ENCODE measurements around the gene MYPN.

The MYPN gene

DNA sequence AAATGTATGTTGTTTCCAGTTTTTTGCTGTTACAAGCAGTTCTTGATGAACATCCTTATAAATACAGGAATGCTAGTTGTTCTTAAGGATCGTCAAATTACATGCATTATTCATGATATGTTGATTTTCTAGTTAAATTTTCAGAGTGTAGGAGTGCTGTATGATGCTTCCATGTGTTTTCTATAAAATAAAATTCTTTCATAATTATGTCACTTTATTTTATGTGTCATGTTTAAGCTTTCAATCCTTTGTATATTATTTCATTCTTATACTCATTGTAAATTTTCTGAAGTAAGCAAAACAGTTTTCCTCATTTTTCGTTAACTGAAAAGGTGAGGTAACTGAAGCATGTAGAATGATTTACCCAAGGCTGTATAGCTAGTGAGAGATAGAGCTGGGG is 16.8 kb upstream of the MYPN start:
- DNase-seq = no peak

DNA sequence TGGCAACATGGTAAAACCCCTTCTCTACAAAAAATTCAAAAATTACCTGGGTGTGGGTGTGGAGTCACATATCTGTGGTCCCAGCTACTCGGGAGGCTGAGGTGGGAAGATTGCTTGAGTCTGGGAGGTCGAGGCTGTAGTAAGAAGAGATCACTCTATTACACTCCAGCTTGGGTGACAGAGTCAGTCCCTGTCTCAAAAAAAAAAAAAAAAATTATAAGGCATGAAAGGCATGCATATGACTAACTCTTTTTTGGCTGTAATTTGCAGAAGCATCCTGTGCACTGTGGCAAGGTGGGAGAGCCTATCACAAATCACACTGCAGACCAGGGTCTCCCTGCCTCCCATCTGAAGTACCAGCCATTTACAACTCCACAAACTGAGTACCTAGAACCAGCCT is 14.1 kb upstream of the MYPN start:
- DNase-seq = no peak

DNA sequence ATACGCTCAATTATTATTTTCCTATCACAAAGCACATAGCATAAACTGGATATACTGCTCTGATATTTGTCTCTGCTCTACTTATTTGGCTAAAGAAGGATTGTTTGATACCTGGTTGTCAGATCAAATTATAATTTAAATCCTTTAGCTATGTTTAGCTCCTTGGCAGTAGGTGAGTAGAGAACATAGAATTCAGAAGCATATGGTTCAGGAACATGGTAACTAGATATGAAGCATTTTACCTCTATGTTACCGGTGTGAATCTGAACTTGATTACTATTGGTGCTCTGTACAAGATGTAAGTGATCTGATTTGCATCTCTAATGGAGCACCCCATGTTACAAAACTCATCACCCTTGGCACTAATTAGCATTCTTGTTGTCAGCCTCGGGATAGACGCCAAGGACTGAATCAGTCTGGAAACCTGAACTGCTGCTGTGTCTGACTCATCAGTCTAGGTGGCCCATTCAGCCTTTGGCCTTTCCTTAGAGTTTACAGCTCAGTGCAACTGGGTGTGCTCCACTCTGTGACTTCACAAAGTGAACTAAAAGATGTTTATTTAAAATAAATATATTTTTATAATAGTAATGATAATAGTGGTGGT is 12.3 kb upstream of the MYPN start:
- peak; percentile 13 for DNase-seq

DNA sequence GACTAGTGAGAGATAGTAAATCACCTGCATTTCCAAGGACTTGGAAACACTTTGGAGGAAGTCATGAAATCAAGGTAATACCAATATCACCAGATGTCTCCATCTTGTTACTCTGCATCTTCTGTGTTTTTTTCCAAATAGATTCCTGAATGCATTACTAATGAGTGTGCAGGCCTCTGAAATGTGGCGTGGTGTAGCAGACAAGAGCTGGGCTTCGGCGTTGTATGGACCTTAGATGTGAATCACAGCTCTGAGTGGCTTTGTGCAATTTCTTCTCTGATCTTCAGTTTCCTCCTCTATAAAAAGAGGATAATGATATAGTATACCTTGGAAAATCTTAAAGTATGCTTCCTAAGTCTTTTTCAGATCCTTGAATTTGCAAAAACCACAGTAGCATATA is 9.6 kb upstream of the MYPN start:
- DNase-seq = no peak

DNA sequence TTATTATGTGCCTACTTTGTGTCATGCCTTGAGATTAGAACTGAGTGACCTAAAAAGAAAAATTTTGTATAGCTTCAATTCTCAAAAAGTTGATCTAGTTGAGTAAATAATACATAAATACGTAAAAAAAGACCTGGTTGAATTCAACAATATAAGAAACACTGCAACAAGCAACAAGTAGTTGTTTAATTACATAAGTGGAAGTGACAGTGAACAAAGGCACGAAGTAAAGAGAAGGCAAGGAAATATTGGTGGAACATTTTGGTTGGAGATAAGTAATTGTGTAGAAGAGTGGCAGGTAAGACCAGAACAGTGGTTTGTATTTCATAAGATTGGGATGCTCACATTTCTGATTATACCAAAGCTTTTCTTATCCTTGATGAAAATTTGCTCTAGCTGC is 8.2 kb upstream of the MYPN start:
- DNase-seq = no peak

DNA sequence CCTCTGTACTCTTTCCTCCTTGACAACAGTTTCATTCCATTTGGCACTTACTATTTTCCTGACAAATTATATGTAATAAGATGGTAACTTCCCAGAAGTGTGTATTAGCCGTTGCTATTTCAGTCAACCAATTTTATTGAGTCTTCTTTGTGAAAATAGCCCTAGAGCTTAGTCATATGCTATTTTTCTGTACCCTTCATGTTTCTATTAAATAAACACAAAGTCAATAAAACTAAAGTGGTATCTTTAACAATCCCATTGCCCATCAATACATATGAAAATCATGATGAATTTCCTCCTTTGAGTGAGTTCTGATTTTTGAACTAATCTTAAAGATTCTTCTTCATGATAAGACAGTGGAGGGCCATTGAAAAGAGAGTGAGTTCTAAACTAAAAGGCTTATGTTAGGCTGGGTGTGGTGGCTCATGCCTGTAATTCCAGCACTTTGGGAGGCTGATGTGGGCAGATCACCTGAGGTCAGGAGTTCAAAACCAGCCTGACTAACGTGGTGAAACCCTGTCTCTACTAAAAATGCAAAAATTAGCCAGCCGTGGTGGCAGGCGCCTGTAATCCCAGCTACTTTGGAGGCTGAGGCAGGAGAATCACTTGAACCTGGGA is 5.9 kb upstream of the MYPN start:
- DNase-seq = no peak

DNA sequence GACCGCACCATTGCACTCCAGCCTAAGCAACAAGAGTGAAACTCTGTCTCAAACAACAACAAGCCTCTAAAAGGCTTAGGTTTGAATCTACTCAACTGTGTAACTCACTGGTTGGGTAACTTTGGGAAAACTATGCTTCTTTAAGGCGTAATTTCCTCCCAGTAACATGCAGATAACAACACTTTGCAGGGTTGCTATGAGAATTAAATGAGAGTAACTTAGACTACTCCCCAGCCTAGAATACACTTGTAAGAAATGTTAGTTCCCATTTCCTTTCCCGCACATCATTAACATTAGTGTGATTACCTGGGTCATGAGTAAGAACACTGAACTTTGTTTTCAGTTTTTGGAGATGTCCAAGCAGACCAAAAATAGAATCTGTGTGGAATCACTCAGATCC is 5.4 kb upstream of the MYPN start:
- DNase-seq = no peak

DNA sequence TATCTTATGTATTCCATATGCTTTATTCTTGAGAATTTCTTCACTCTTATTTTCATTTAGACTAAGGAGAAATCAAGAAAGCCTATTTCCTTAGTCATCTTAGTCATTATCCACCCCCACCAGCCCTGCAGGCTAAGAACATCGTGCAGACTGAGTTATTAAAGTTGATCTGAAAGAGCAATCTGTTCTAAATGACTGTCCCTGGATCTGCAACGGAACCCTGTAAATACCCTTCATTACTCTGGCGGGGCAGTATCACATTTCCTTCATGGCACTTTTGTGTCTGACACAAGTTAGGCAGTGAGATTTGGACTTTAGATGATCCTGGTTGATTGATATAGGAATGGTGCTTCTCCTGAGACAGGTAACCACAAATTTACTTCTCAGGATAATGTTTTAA is 3.5 kb upstream of the MYPN start:
- DNase-seq = no peak

DNA sequence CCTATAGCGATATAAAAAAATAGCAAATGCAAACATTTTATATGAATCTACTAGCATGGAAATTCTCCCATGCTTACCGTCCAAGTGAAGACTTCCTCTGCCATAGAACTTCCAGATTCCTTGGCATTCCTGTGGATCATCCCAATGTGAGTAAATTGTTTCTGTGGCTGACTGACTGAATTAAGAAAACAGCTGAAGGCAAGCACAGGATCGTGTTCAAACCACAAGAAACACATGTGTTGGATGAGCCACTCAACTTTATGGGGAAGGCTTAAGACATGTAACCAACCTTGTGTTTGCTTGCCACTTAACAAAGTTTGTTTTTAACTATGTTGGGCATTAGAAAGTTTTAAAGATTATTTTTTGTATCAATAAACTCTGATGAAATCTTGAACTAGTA is 2.6 kb upstream of the MYPN start:
- no peak for DNase-seq

DNA sequence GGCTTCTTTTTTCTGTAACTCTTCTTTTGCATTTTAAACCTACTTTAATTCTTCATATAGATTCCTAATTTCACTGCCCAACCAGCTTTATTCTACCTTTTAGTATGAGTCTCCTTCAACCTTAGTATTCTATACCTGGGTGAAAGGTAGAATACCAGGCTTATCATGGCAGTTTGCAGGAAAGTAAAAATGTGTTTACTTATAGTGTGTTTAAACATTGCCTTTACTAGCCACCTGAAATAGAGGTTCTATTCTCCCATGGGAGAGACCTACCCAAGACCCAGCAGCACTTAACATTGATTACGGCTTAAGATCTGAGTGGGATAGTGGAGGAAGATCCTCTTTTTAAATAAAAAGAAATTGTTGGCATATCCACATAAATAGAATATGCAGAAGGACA is 1.6 kb upstream of the MYPN start:
- DNase-seq = no peak

DNA sequence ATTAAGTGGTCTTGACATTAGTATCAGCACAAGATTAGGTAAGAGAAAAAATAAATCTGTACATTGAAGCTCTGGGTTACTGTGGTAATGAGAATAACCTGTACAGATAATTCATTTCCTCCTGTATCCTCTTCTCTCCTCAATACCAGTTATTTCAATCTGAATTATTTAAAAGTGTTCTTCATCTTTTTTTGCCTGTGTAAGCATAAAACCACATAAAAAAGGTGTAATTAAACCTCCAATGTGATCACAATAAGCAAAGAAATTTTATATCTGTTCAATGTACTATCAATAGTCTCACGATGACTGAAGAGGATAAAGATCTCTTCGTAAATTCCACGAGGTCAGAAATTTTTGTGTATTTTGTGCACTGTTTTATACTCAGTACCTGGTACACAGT is 1.2 kb upstream of the MYPN start:
- no peak for DNase-seq

DNA sequence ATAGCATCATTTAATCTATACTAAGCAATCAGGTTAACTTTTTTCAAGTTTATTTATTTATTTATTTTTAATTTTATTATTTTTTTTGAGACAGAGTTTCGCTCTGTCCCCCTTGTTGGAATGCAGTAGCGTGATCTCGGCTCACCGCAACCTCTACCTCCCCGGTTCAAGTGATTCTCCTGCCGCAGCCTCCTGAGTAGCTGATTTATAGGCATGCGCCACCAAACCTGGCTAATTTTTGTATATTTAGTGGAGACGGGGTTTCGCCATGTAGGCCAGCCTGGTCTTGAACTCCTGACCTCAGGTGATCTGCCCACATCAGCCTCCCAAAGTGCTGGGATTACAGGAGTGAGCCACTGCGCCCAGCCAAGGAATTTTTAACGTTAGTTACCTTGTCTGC is 635 bp upstream of the MYPN start:
- no peak for DNase-seq

DNA sequence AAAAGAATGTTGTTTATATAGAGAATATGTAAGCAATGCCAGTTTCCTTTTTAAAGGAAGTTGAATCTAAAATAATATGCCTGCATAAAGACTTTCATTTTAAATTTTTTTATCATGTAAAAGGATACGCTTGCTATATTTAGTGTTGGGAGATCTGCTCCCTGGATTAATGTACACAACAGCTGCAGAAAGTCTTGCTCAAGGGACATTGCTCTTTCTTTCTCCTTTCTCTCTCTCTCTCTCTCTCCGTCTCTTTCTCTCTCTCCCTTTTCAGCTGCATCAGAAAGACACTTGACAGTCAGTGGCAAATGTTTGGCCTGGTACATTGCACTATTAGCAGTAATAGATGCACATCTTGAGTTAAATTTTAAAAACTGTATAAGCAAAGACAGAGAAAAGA is 739 bp downstream of the MYPN start:
- no peak for DNase-seq

DNA sequence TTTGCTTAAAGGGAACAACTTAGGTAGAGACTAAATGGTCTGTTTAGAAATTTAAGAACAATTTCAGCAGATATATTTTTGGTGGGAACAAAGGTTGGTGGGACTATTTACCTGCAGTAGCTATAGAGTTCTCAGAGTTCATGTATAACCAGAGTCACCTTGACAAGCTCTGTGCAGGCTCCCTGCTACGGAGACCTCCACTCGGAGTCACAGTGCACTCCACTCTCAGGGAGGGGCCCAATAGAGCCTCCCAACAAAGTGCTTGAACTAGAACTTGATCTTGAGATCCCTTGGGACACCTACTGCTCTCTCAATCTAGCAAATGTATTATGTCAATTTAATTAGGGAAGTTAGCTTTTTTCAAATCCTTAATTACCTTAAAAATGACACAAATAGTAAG is 2.3 kb downstream of the MYPN start:
- no peak for DNase-seq

DNA sequence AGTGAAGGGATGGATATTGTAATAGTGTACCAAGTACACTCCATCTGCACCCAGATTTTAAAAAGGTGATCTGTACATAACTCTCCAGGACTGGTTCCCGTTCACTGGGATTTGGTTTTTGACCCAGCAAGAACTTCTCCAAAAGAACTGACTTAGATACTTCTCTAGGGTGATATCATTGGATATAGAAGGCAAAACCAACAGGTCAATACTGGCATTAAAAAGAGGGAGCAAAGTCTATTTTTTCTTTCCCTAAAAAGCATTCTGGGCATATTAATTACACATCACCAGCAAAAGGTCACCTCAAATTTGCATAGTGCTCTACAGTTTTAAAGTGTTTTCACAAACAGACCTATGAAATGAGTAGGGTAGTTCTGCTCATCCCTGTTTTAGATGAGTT is 3.5 kb downstream of the MYPN start:
- no peak for DNase-seq

DNA sequence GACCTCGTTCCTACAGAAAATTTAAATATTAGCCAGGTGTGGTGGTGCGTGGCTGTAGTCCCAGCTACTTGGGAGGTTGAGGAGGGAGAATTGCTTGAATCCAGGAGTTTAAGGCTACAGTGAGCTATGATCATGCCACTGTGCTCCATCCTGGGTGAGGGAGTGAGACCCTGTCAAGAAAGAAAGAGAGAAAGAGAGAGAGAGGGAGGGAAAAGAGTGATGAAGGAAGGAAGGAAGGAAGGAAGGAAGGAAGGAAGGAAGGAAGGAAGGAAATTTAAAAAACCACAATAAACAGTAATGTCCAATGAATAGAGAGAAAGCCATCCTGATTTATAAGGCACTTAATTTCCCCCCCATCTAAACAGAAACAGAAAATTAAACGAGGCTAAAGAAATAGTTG is 9.4 kb downstream of the MYPN start:
- DNase-seq = no peak

DNA sequence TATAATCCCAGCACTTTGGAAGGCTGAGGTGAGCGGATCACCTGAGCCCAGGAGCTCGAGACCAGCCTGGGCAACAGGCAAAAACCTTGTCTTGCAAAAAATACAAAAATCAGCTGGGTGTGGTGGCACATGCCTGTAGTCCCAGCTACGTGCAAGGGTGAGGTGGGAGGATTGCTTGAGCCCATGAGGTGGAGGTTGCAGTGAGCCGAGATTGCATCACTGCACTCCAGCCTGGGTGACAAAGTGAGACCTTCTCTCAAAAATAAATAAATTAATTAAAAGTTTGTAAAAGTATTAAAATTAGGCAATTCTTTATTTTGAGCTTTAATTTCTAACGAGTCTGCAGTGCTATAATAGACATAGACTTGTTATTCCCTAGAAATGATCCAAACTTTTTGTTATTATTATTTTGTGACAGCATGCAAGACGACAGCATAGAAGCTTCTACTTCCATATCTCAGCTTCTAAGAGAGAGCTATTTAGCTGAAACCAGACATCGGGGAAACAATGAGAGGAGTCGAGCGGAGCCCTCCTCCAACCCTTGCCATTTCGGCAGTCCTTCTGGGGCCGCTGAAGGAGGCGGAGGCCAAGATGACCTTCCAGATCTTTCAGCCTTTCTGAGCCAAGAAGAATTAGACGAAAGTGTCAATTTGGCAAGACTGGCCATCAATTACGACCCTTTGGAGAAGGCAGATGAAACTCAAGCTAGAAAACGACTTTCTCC is 11.9 kb downstream of the MYPN start:
- DNase-seq = no peak

DNA sequence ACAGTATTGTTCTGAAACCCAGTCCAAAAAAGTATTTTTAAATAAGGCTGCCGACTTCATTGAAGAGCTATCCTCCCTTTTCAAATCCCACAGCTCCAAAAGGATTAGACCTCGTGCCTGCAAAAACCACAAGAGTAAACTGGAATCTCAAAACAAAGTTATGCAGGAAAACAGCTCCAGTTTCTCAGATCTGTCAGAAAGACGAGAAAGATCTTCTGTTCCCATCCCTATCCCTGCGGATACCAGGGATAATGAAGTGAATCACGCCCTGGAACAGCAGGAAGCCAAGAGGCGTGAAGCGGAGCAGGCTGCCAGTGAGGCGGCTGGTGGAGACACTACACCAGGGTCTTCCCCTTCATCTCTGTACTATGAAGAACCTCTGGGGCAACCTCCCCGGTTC is 12.6 kb downstream of the MYPN start:
- DNase-seq = no peak

DNA sequence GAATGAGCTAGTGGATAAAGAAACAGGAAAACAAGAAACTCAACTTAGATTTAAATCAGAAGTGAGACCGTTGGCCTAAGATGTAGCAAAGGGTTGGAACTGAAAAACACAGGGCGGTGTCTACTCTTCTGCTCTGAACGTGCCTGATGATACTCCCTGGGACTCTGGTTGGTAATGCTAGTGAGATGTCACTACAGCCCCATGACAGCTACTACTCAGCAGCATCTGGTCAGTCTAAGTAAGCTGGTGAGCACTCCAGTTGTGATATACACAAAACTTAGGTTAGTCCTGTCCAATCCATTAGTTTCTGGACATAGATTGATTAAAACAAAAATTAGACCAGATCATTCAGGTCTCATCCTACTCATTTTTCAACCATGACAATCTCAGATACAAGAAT is 15.4 kb downstream of the MYPN start:
- no peak for DNase-seq

DNA sequence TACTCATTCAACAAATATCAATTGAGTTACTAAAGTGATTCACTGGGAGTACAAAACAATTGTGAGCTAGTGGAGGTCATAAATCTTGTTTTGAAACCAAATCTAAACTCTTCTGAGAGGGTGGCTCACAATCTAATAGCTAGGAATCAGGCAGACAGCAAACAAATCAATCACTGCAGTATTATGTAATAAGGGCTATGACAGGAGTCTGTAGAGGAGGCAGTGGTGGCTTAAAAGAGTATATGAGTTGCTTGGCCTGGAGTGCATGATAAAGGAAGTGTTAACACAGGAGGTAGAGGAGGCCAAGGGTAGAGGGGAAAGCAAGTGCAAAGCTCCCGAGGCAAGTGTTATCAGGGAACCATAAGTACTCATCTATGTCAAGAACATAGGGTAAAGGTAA is 16.5 kb downstream of the MYPN start:
- DNase-seq = no peak

DNA sequence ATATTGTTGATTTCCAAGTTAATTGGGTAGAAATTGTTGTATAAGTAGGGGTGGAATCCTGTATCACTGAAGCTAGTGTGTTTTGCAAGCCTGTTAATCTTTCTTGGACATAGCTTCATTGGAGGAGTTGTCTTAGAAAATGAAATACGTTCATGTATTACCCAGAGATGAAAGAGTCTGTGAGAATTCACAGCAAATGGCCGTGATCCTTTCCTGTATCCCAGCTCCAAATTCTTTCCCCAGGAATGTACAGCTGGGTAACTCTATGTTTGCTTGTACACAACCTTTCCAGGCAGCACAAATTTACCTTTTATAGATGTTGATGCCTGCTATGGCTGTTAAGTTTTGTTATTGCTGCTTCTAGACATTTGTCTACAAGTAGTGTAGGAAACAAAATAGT is 18.7 kb downstream of the MYPN start:
- no peak for DNase-seq

DNA sequence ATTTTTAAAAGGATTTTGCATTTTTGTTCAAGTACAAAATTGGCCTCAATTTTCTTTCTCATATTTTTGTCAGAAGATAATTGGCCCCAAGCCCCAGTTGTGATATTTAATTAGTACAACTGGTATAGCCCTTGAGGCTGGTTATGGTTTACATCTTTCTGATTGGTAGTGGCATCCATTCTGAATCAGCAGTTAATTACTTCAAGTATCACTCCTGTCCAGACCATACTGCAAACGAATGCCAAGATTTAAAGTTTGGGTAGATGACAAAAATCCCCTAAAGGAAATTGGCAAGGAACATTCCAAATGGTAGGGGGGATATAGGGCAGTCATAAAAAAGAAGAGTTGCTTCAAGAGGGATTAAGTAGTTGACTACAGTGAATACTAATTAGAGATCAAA is 23.1 kb downstream of the MYPN start:
- DNase-seq = no peak

DNA sequence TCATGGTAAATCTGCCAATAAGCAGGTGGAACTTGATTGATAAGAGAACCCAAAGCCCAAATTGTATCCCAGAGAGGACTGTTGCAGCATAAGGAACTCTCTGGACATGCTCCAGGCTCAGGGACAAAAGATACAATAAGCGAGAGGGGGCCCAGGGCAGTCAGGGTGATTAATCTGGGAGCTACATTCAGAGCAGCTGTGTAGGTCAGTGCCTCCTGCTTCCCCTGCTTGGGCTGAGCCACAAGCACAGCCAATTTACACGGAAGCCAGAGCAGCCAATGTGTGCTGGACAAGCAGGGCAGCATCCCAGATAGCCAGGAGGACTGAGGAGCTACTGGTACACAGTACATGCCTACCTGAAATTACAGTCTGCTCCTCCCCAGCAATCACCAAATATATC is 24.2 kb downstream of the MYPN start:
- DNase-seq = no peak

DNA sequence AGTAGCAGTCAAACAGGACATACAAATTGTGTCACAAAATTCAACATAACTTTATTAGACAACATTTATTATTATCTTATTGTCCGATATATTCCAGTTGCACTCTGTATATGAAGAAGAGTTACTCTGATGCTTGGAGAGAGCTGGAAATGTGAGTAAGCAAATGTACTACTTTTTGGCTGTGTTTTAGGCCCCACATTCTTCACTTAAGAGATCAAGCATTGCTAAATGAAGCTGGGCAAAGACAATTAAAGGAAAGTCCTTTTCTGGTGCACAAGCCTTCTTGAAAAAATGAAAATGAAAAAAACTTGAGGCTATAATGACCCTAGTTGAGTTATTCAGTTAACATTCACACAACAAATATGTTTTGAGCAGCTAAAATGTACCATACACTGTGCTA is 26.1 kb downstream of the MYPN start:
- DNase-seq = no peak

All from NCI-H1048 (cell line).